ENCODE measurements around the gene MED6. TPM values are rescaled to one million over a fixed set of nuclear protein-coding genes. Genes with fewer than 3 reads are reported as not detected.

The MED6 gene
- total and polyA plus RNA-seq, 12 donors = 6.9 to 49.5 (median 30.9) TPM

DNA sequence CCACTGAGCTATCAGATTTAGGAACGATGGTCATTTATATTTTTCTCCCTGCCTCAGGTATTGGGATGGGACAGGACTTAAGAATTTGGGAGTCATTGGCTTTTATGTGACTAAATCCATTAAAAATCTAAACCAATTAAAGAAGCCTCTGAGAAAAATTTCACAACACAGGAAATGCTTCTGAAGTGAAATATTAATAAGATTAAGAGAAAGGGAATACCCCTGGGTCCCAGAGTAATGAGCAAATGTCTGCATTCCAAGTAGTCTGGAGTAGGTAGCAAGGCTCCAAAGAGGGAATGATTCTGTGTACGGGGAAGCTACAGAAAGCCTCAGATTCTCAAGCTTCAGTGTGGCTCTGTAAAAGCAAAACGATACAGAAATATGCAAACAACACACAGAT is 707 bp upstream of the MED6 start:
- no peak for DNase-seq
- Histone ChIP-seq H3K4me1 (replicated peaks in 1 of 2) (peaks cover 12 to 20% of the 10 kb centered on the region in 2 donors), H3K27me3 (no peaks in the 10 kb centered on the region), H3K4me3 (peak overlapping the region in 2 of 4 donors; percentile 77 to 87), H3K27ac (peak overlapping the region in 1 of 5 donors; percentile 70), H3K9me3 (replicated peaks in 1 of 3) (no peaks in the 10 kb centered on the region), H3K36me3 (replicated peaks in 1 of 2) (peaks cover 0 to 4% of the 10 kb centered on the region in 2 donors)
- TF ChIP-seq CTCF (IDR thresholded peaks at IDR 0.05) = no peak
- TF ChIP-seq POLR2A (IDR thresholded peaks at IDR 0.05) = no peak
- 35 to 47% (median 40%) methylated on average over 3 of the region's 3 CpGs for WGBS, 4 donors
- intact Hi-C loops (cut with DNase I) = loop anchor here (10.0 kb wide), 3 partner anchors 114 to 776 kb away; no protein-coding TSS in a partner anchor

DNA sequence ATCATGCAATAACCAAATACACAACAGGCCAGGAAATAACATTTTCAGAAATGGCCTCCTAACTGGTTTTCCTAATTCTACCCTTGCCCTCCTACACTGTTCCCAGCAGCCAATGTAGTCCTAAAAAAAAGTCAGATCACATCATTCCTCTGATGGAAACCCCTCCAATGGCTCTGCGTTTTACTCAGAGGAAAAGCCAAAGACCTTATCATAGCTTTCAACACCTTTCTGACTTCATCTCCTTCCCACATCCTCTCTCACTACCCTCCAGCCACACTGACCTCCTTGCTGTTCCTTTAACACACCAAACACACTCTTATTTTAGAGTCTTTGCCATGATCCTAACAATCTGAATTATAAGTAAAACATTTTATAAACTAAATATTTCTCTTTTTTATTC is 1.1 kb downstream of the MED6 start:
- Histone ChIP-seq H3K36me3 (replicated peaks in 1 of 2) (peaks cover 0 to 21% of the 10 kb centered on the region in 2 donors), H3K4me1 (replicated peaks in 1 of 2) (peaks cover 12 to 20% of the 10 kb centered on the region in 2 donors), H3K4me3 (peak overlapping the region in 1 of 4 donors; percentile 87), H3K9me3 (replicated peaks in 1 of 3) (no peaks in the 10 kb centered on the region), H3K27me3 (no peaks in the 10 kb centered on the region), H3K27ac (no peak overlapping the region)
- WGBS, 4 donors = 21 to 48% (median 35%) methylated on average over 1 of the region's 1 CpG
- no peak for DNase-seq
- intact Hi-C loops (cut with DNase I) = no loop called here
- no peak for TF ChIP-seq POLR2A (IDR thresholded peaks at IDR 0.05)
- TF ChIP-seq CTCF (IDR thresholded peaks at IDR 0.05) = no peak

DNA sequence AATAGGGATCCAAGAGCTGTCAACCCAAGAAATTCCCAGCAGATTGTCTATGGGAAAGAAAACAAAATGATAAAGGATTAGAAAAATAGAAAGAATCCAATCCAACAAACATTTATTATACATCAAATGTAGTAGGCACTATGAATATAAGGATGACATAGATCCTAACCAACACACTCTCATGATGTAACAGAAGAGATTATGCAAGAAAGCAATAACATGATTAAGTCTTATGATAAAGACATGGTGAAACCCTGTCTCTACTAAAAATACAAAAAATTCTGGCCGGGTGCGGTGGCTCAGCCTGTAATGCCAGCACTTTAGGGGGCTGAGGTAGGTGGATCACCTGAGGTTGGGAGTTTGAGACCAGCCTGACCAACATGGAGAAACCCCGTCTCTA is 2.7 kb downstream of the MED6 start:
- Histone ChIP-seq H3K27ac (no peak overlapping the region), H3K4me1 (replicated peaks in 1 of 2) (peaks cover 12 to 20% of the 10 kb centered on the region in 2 donors), H3K27me3 (no peaks in the 10 kb centered on the region), H3K4me3 (no peak overlapping the region), H3K36me3 (replicated peaks in 1 of 2) (peaks cover 0 to 37% of the 10 kb centered on the region in 2 donors), H3K9me3 (replicated peaks in 1 of 3) (no peaks in the 10 kb centered on the region)
- WGBS, 4 donors = 87 to 95% (median 89%) methylated on average over 3 of the region's 3 CpGs
- no peak for DNase-seq
- intact Hi-C loops (cut with DNase I) = no loop called here
- TF ChIP-seq CTCF (IDR thresholded peaks at IDR 0.05) = no peak
- no peak for TF ChIP-seq POLR2A (IDR thresholded peaks at IDR 0.05)

DNA sequence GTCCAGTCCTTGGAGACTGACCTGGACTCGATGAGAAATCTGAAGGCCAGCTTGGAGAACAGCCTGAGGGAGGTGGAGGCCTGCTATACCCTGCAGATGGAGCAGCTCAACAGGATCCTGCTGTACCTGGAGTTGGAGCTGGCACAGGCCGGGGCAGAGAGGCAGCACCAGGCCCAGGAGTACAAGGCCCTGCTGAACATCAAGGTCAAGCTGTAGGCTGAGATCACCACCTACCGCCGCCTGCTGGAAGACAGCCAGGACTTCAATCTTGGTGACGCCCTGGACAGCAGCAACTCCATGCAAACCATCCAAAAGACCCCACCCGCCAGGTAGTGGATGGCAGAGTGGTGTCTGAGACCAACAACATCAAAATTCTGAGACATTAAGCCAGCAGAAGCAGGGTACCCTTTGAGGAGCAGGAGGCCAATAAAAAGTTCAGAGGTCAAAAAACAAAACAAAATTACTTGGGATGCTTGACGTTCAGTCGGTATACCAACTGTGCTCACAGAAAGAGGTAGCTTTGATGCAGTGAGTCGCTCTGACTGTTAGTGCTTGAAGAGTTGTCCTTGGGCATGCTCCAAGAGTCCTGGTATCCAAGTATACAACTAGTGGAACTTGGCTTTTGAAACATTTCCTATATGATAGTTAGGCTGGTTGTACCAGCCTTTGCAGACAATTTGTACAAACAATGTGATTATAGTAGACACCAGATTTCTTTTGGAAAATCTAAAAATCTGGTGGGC is 4.8 kb downstream of the MED6 start:
- WGBS, 4 donors = 61 to 68% (median 65%) methylated on average over 5 to 9 of the region's 9 CpGs
- no peaks in the 10 kb centered on the region for H3K27me3 ChIP-seq
- peak in 5 of 7 donors; percentile 20 to 58 (median 32) for DNase-seq
- H3K9me3 ChIP-seq (replicated peaks in 1 of 3) = no peaks in the 10 kb centered on the region
- H3K4me3 ChIP-seq = no peak overlapping the region
- intact Hi-C loops (cut with DNase I) = no loop called here
- no peak for TF ChIP-seq CTCF (IDR thresholded peaks at IDR 0.05)
- TF ChIP-seq POLR2A (IDR thresholded peaks at IDR 0.05) = no peak
- peaks cover 0 to 58% of the 10 kb centered on the region in 2 donors for H3K36me3 ChIP-seq (replicated peaks in 1 of 2)
- H3K27ac ChIP-seq = no peak overlapping the region
- peaks cover 9 to 16% of the 10 kb centered on the region in 2 donors for H3K4me1 ChIP-seq (replicated peaks in 1 of 2)

Measured in adrenal gland (tissue), 12 donors.